Measurements from ENCODE around the gene STAP1. TPM values are rescaled to one million over a fixed set of nuclear protein-coding genes. Genes with fewer than 3 reads are reported as not detected.
"Not testable (repeated sequence)": the region's sequence is repeated elsewhere in the genome, so short reads cannot be mapped to it uniquely, and the experiment has no call there.

STAP1 gene
- total RNA-seq, 4 donors from 2014 or later = 0.55 to 6.2 (median 4.9) TPM; not detected in 1

DNA sequence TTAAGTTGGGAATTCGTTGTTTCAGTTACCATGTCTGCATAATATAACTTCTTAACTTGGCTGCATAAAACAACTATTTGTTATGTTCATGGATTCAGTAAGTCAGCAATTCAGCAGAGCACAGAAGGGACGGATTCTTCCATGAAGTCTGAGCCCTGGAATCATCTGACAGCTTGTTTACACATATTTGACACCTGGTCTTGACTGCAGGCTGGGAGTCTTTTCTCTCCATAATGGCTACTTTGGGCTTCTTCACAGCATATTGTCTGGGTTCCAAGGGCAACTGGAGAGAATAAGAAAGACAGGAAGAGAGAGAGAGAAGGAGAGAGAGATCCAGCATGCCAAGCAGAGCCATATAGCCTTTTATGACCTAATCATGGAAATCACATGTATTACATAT lies 36.3 kb upstream of the STAP1 start:
- Histone ChIP-seq H3K9me3 (no peaks in the 10 kb centered on the region), H3K4me1 (peaks cover 0 to 7% (median 0%) of the 10 kb centered on the region in 4 donors), H3K36me3 (peaks cover 0 to 19% (median 2%) of the 10 kb centered on the region in 4 donors), H3K4me3 (no peak overlapping the region), H3K27me3 (no peaks in the 10 kb centered on the region), H3K27ac (no peak overlapping the region)
- 69 to 78% methylated on average over 2 of the region's 2 CpGs for WGBS, 2 donors (ENCODE audit: low coverage in 1 of 2)
- in situ Hi-C loops (cut with MboI; ENCODE audit: low pct_ligation_motif_present in 1 of 4, low pct_unique_long_range_greater_than_20kb in 1 of 4, low sequenced_read_pairs in 3 of 4) = no loop called here
- DNase-seq = no peak
- TF ChIP-seq POLR2A (IDR thresholded peaks at IDR 0.05) = no peak
- TF ChIP-seq EP300 (IDR thresholded peaks at IDR 0.05; ENCODE audit: low read depth) = no peak
- no peak for TF ChIP-seq POLR2AphosphoS5 (IDR thresholded peaks at IDR 0.05)
- TF ChIP-seq, protein P1, sequence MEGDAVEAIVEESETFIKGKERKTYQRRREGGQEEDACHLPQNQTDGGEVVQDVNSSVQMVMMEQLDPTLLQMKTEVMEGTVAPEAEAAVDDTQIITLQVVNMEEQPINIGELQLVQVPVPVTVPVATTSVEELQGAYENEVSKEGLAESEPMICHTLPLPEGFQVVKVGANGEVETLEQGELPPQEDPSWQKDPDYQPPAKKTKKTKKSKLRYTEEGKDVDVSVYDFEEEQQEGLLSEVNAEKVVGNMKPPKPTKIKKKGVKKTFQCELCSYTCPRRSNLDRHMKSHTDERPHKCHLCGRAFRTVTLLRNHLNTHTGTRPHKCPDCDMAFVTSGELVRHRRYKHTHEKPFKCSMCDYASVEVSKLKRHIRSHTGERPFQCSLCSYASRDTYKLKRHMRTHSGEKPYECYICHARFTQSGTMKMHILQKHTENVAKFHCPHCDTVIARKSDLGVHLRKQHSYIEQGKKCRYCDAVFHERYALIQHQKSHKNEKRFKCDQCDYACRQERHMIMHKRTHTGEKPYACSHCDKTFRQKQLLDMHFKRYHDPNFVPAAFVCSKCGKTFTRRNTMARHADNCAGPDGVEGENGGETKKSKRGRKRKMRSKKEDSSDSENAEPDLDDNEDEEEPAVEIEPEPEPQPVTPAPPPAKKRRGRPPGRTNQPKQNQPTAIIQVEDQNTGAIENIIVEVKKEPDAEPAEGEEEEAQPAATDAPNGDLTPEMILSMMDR (IDR thresholded peaks at IDR 0.05) = no peak
- intact Hi-C loops (cut with DNase I; ENCODE audit: low total_unique reads) = no loop called here

DNA sequence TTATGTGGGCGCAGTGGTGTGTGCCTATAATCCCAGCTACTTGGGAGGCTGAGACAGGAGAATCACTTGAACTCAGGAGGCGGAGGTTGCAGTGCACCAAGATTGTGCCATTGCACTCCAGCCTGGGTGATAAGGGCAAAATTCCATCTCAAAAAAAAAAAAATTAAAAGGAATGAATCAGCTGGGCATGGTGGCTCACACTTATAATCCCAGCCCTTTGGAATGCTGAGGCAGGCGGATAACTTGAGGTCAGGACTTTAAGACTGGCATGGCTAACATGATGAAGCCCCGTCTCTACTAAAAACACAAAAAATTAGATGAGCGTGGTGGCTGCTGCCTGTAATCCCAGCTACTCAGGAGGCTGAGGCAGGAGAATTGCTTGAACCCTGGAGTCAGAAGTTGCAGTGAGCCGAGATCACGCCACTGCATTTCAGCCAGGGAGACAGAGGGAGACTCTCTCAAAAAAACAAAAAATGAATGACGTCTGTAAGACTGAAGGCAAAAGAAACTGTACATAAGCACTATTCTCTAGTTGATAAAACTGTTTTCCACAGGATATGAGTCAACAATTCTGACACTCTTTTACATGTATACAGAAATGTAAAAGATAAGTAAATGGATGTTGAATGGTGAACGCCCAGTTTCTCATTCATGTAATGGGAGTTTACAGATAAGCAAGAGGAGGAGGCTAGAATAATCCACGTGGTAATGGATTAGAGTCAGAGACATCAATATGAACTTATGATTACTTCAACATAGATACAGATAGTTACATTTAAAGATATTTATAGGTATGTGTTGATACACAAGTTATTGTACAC lies 35.5 kb upstream of the STAP1 start:
- no peaks in the 10 kb centered on the region for H3K9me3 ChIP-seq
- no peak for DNase-seq
- peaks cover 0 to 11% (median 0%) of the 10 kb centered on the region in 4 donors for H3K36me3 ChIP-seq
- no peak overlapping the region for H3K4me3 ChIP-seq
- 89 to 94% methylated on average over 7 to 10 of the region's 10 CpGs for WGBS, 2 donors (ENCODE audit: low coverage in 1 of 2)
- no peak for TF ChIP-seq EP300 (IDR thresholded peaks at IDR 0.05; ENCODE audit: low read depth)
- TF ChIP-seq, protein P1 (IDR thresholded peaks at IDR 0.05) = no peak
- TF ChIP-seq POLR2AphosphoS5 (IDR thresholded peaks at IDR 0.05) = no peak
- no peak for TF ChIP-seq POLR2A (IDR thresholded peaks at IDR 0.05)
- H3K27me3 ChIP-seq = no peaks in the 10 kb centered on the region
- H3K27ac ChIP-seq = no peak overlapping the region
- in situ Hi-C loops (cut with MboI; ENCODE audit: low pct_ligation_motif_present in 1 of 4, low pct_unique_long_range_greater_than_20kb in 1 of 4, low sequenced_read_pairs in 3 of 4) = no loop called here
- H3K4me1 ChIP-seq = peaks cover 0 to 7% (median 0%) of the 10 kb centered on the region in 4 donors
- intact Hi-C loops (cut with DNase I; ENCODE audit: low total_unique reads) = no loop called here

DNA sequence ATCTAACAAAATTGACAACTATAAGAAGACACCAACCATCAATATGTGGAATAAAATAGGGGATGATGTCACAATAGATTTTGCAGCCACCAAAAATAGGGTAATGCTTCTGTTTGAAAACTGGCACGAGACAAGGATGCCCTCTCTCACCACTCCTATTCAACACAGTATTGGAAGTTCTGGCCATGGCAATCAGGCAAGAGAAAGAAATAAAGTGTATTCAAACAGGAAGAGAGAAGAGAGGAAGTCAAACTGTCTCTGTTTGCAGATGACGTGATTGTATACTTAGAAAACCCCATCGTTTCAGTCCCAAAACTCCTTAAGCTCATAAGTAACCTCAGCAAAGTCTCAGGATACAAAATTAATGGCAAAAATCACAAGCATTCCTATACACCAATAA lies 34.4 kb upstream of the STAP1 start:
- H3K36me3 ChIP-seq = peaks cover 0 to 10% (median under 1%) of the 10 kb centered on the region in 4 donors
- H3K27ac ChIP-seq; H3K27me3 ChIP-seq; H3K4me3 ChIP-seq; in situ Hi-C loops (cut with MboI; ENCODE audit: low pct_ligation_motif_present in 1 of 4, low pct_unique_long_range_greater_than_20kb in 1 of 4, low sequenced_read_pairs in 3 of 4); intact Hi-C loops (cut with DNase I; ENCODE audit: low total_unique reads); H3K9me3 ChIP-seq; H3K4me1 ChIP-seq; DNase-seq: not testable (repeated sequence)
- 83 to 85% methylated on average over 1 to 3 of the region's 3 CpGs for WGBS, 2 donors (ENCODE audit: low coverage in 1 of 2)

DNA sequence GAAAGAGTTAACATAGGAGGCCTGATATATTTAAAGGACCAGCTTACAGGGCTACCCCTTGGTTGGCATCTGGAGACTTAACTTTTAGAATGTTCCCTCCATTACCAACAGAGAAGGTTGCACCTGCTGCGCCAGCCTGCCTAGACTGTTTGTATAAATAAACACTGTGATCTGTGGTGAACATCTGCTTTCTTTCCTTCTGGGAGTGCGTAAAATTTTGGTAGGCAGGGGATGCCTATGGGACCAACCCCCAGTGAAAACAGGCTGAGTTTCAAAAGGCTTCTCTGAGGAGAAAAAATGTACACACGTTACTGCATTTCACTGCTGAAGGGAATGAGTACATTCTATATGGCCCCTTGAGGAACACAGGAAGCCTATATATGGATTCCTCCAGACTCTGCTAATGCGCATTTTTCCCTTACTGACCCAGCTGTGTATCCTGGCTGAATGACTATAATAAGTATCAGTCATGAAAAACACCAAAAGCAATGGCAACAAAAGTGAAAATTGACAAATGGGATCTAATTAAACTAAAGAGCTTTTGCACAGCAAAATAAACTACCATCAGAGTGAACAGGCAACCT lies 27.1 kb upstream of the STAP1 start:
- Histone ChIP-seq H3K9me3 (no peaks in the 10 kb centered on the region), H3K36me3 (peaks cover 0 to 68% (median 24%) of the 10 kb centered on the region in 4 donors), H3K27me3 (no peaks in the 10 kb centered on the region), H3K4me1 (no peaks in the 10 kb centered on the region), H3K4me3 (no peak overlapping the region), H3K27ac (no peak overlapping the region)
- intact Hi-C loops (cut with DNase I; ENCODE audit: low total_unique reads) = no loop called here
- in situ Hi-C loops (cut with MboI; ENCODE audit: low pct_ligation_motif_present in 1 of 4, low pct_unique_long_range_greater_than_20kb in 1 of 4, low sequenced_read_pairs in 3 of 4) = no loop called here
- no peak for TF ChIP-seq POLR2A (IDR thresholded peaks at IDR 0.05)
- no peak for TF ChIP-seq EP300 (IDR thresholded peaks at IDR 0.05; ENCODE audit: low read depth)
- no peak for TF ChIP-seq POLR2AphosphoS5 (IDR thresholded peaks at IDR 0.05)
- TF ChIP-seq, protein P1 (IDR thresholded peaks at IDR 0.05) = no peak
- 82 to 90% methylated on average over 3 to 4 of the region's 4 CpGs for WGBS, 2 donors (ENCODE audit: low coverage in 1 of 2)
- no peak for DNase-seq

DNA sequence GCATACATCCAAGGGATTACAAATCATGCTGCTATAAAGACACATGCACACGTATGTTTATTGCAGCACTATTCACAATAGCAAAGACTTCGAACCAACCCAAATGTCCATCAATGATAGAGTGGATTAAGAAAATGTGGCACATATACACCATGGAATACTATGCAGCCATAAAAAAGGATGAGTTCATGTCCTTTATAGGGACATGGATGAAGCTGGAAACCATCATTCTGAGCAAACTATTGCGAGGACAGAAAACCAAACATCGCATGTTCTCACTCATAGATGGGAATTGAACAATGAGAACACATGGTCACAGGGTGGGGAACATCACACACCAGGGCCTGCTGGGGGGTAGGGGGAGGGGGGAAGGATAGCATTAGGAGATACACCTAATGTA lies 26.1 kb upstream of the STAP1 start:
- 84% methylated on average over 4 of the region's 4 CpGs; no CpG with 5 or more reads in 1 of the 2 donors for WGBS, 2 donors (ENCODE audit: low coverage in 1 of 2)
- in situ Hi-C loops (cut with MboI; ENCODE audit: low pct_ligation_motif_present in 1 of 4, low pct_unique_long_range_greater_than_20kb in 1 of 4, low sequenced_read_pairs in 3 of 4); intact Hi-C loops (cut with DNase I; ENCODE audit: low total_unique reads); H3K4me3 ChIP-seq; H3K27ac ChIP-seq; H3K4me1 ChIP-seq; H3K9me3 ChIP-seq; DNase-seq; H3K27me3 ChIP-seq: not testable (repeated sequence)
- peaks cover 0 to 77% (median 28%) of the 10 kb centered on the region in 4 donors for H3K36me3 ChIP-seq
